ENCODE measurements around the gene TNP2. TPM values are rescaled to one million over a fixed set of nuclear protein-coding genes. Genes with fewer than 3 reads are reported as not detected.
A peak's percentile ranks its signal among the peaks of the same experiment; 100 is the strongest.

TNP2 gene
- total and polyA plus RNA-seq, 12 donors = not detected

GRCh38 chr16:11259655-11260595 lies 9.2 kb downstream of the TNP2 start:
- H3K4me3 ChIP-seq = no peak overlapping the region
- no peaks in the 10 kb centered on the region for H3K9me3 ChIP-seq (replicated peaks in 1 of 3)
- 80 to 91% (median 84%) methylated on average over 10 to 12 of the region's 12 CpGs for WGBS, 4 donors
- H3K27me3 ChIP-seq = no peaks in the 10 kb centered on the region
- H3K4me1 ChIP-seq (replicated peaks in 1 of 2) = peaks cover 0 to 32% of the 10 kb centered on the region in 2 donors
- DNase-seq = peak; percentile 38 to 73 (median 46)
- intact Hi-C loops (cut with DNase I) = loop anchor here (5.0 to 10.0 kb wide), 3 partner anchors 95 to 293 kb away; no protein-coding TSS in a partner anchor
- no peaks in the 10 kb centered on the region for H3K36me3 ChIP-seq (replicated peaks in 1 of 2)
- H3K27ac ChIP-seq = no peak overlapping the region
- TF ChIP-seq POLR2A (IDR thresholded peaks at IDR 0.05) = no peak
- no peak for TF ChIP-seq CTCF (IDR thresholded peaks at IDR 0.05)

- Histone ChIP-seq H3K4me3 (no peak overlapping the region), H3K4me1 (replicated peaks in 1 of 2) (peaks cover 0 to 38% of the 10 kb centered on the region in 2 donors), H3K9me3 (replicated peaks in 1 of 3) (no peaks in the 10 kb centered on the region), H3K27ac (peak overlapping the region in 1 of 5 donors; percentile 30), H3K36me3 (replicated peaks in 1 of 2) (no peaks in the 10 kb centered on the region), H3K27me3 (no peaks in the 10 kb centered on the region)
- intact Hi-C loops (cut with DNase I) = loop anchor here (5.0 to 10.0 kb wide), 3 partner anchors 96 to 292 kb away; no protein-coding TSS in a partner anchor
- TF ChIP-seq POLR2A (IDR thresholded peaks at IDR 0.05) (no peak), CTCF (IDR thresholded peaks at IDR 0.05) (no peak)
- WGBS, 4 donors = 46 to 61% (median 47%) methylated on average over 12 to 15 of the region's 15 CpGs
- DNase-seq = peak; percentile 53 to 84 (median 67)
These were observed 10.3 kb downstream of the TNP2 start for GRCh38 chr16:11258553-11259492.

- Histone ChIP-seq H3K4me3 (peak overlapping the region in 1 of 4 donors; percentile 93), H3K36me3 (replicated peaks in 1 of 2) (no peaks in the 10 kb centered on the region), H3K4me1 (replicated peaks in 1 of 2) (peaks cover 0 to 38% of the 10 kb centered on the region in 2 donors), H3K27me3 (no peaks in the 10 kb centered on the region), H3K9me3 (replicated peaks in 1 of 3) (no peaks in the 10 kb centered on the region), H3K27ac (peak overlapping the region; percentile 85 to 98 (median 96))
- DNase-seq = peak; percentile 80 to 93 (median 86)
- intact Hi-C loops (cut with DNase I) = loop anchor here (2.0 to 10.0 kb wide), 4 partner anchors 97 to 290 kb away; no protein-coding TSS in a partner anchor
- 19 to 32% (median 22%) methylated on average over 17 to 21 of the region's 21 CpGs for WGBS, 4 donors
- TF ChIP-seq CTCF (IDR thresholded peaks at IDR 0.05) (peak; percentile 52 to 79 (median 73)), POLR2A (IDR thresholded peaks at IDR 0.05) (peak in 1 of 2 donors; percentile 17)
These were observed 11.8 kb downstream of the TNP2 start for GRCh38 chr16:11257131-11257938.
